Uterus (tissue), 2 donors: ENCODE measurements around the gene MIGA1.

ENCODE experiments used
- POLR2A ChIP-seq, 2 donors: fragments of 450-650 bp; IDR thresholded peaks; one replicate each; pipeline ENCODE4 v1.6.1; 2016; ENCODE audit warnings: antibody characterized with exemption in 2 of 2, mild to moderate bottlenecking in 1 of 2, moderate library complexity in 1 of 2
- TF ChIP-seq, protein P1 (sequence below), 4 experiments: fragments of 200-600 bp in 2 of 4; fragments of 450-650 bp in 2 of 4; sonication (generic) in 2 of 4; IDR thresholded peaks; one replicate each; pipeline ENCODE4 v1.5.1; 2016 to 2019; ENCODE audit warnings: antibody characterized with exemption in 4 of 4, mild to moderate bottlenecking in 2 of 4, moderate library complexity in 1 of 4

DNA sequence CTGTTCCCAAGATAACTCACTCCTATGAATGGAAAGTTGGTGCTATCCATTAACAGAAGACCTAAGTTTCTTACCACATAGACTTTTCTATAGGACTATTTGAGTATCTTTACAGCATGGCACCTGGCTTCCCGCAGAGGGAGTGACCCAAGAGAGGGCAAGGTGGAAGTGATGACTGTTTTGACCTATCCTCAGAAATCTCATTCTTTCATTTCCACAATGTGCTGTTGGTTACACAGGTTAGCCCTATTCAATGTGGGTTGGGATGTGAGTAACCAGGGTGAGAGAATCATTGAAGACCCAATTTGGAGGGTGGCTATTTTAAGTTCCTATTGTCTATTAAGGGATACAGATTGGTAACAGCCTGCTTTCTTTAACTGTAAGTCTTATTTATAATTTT, 70.6 kb downstream of the MIGA1 start:
- TF ChIP-seq, protein P1, sequence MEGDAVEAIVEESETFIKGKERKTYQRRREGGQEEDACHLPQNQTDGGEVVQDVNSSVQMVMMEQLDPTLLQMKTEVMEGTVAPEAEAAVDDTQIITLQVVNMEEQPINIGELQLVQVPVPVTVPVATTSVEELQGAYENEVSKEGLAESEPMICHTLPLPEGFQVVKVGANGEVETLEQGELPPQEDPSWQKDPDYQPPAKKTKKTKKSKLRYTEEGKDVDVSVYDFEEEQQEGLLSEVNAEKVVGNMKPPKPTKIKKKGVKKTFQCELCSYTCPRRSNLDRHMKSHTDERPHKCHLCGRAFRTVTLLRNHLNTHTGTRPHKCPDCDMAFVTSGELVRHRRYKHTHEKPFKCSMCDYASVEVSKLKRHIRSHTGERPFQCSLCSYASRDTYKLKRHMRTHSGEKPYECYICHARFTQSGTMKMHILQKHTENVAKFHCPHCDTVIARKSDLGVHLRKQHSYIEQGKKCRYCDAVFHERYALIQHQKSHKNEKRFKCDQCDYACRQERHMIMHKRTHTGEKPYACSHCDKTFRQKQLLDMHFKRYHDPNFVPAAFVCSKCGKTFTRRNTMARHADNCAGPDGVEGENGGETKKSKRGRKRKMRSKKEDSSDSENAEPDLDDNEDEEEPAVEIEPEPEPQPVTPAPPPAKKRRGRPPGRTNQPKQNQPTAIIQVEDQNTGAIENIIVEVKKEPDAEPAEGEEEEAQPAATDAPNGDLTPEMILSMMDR (IDR thresholded peaks at IDR 0.05): no peak
- no peak for TF ChIP-seq POLR2A (IDR thresholded peaks at IDR 0.05)
